ENCODE data around the gene PRKCA. TPM values are rescaled to one million over a fixed set of nuclear protein-coding genes. Genes with fewer than 3 reads are reported as not detected.

PRKCA gene
- total RNA-seq, 2 experiments from 2014 or later = 75.1 to 78.5 TPM

DNA sequence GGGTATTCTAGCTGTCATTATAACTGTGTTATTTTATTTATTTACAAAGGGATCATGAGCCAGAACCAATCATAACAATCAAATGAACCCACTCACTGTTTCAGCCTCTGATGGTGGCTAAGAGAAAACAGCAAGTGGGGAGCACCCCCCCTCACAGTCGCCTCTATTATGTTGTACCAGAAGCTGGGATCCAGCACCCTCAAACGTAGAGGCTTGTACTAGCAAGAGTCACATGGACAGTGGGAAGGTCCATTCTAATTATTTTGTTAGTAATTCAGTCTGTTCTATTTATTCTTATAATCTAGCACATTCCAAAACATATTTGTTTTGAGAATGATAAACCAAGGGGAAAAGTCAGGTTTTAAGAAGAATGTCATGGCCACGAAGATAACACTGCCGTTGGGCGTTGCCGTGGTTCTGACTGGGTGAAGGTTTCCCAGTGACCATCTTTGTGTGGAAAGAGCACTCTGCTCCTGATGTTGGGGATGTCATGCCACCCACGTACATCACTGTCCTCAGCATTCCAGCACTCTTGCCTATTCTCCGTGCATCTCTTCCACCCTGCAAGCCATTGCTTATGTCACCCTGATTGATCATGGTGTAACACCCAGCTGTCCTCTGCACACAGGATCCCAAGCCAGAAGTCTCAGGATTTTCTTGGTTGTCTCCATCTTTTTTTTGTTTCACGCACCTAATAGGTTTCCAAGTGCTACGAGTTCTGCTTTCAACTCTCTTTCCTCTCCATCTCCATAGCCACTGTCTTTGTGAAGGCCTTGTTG, 205.8 kb downstream of the PRKCA start:
- CTCF ChIA-PET = interaction anchor here (1.0 to 1.1 kb wide), 3 partner anchors 12 to 58 kb away, joined by 3 read pairs; no protein-coding TSS in a partner anchor
- Mint-ChIP-seq H3K9me3 (no peaks in the 10 kb centered on the region), H3K36me3 (peaks cover 4% of the 10 kb centered on the region), H3K27me3 (no peaks in the 10 kb centered on the region), H3K27ac (peak overlapping the region; percentile 91), H3K4me1 (ENCODE audit: low read depth) (peaks cover 69% of the 10 kb centered on the region), H3K4me3 (peak overlapping the region; percentile 26)
- POLR2A ChIA-PET = interaction anchor here (0.6 to 1.2 kb wide), 3 partner anchors 40 to 1532 kb away, joined by 3 to 4 read pairs (median 3); no protein-coding TSS in a partner anchor
- no peak for DNase-seq
- intact Hi-C loops (cut with micrococcal nuclease) = loop anchor here (5.0 kb wide), 1 partner anchor 86 kb away; no protein-coding TSS in a partner anchor

DNA sequence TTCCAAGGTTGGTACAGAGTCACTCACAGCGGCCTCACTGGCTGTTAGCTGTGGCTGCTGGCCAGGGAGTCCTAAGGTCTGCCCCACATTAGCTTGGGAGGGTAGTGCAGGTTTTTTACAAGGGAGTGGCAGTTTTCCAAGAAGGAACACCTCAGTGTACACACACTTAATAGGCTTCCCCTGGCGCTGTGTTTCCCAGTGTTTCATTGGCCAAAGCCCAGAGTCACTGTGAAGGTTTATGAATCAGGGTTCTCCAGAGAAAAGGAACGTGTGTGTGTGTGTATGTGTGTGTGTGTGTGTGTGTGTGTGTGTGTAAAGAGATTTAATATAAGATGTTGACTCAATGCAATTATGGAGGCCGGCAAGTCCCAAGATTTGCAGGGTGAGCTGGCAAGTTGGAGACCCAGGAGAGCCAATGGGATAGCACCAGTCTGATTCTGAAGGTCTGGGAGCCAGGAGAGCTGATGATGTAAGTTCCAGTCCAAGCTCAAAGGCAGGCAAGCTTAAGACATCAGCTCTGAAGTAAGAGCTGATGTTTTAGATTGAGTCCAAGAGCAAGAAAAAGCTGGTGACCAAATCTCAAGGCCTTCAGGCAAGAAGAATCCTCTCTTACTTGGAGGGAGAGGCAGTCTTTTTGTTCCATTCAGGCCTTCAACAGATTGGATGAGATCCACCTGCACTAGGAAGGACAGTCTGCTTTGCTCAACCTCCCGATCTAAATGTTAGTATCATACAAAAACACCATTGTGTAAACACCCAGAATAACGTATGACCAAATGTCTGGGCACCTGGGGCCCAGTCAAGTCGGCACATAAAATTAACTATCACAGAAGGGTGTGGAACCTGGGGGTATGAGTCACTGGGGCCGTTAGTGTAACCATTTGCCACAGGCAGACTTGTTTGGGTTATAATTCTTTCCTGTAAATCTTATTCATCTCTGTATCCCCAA, 206.8 kb downstream of the PRKCA start:
- H3K4me3 Mint-ChIP-seq = peak overlapping the region; percentile 54
- POLR2A ChIA-PET = interaction anchor here (0.6 to 2.0 kb wide), 4 partner anchors 38 to 178 kb away, joined by 3 to 10 read pairs (median 3); no protein-coding TSS in a partner anchor
- no peaks in the 10 kb centered on the region for H3K9me3 Mint-ChIP-seq
- intact Hi-C loops (cut with micrococcal nuclease) = loop anchor here (1.0 to 5.0 kb wide), 3 partner anchors 38 to 87 kb away; no protein-coding TSS in a partner anchor
- no peaks in the 10 kb centered on the region for H3K27me3 Mint-ChIP-seq
- peaks cover 76% of the 10 kb centered on the region for H3K4me1 Mint-ChIP-seq (ENCODE audit: low read depth)
- peaks cover 4% of the 10 kb centered on the region for H3K36me3 Mint-ChIP-seq
- CTCF ChIA-PET = interaction anchor here (0.8 to 1.9 kb wide), 5 partner anchors 13 to 57 kb away, joined by 3 to 6 read pairs (median 4); no protein-coding TSS in a partner anchor
- H3K27ac Mint-ChIP-seq = peak overlapping the region; percentile 91
- peak; percentile 82 for DNase-seq

DNA sequence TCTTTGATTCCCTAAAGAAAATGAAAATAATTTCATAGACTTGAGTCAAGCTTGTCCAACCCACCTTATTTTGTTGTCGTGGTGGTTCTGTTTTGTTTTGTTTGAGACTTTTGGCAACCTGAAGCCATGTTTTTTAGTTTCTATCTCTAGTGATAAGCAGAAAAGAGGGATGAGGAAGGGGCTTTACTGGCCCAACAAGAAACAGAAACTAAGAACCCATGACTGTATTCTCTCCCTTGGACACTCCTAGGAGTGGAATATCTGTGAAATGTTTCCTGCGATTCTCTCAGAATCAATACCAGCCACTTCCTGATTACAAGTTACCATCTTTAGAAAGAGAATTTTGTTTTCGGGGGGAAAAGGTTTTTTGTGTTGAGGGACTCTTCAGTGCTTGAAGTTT, 207.5 kb downstream of the PRKCA start:
- peak overlapping the region; percentile 54 for H3K4me3 Mint-ChIP-seq
- no peaks in the 10 kb centered on the region for H3K9me3 Mint-ChIP-seq
- H3K4me1 Mint-ChIP-seq (ENCODE audit: low read depth) = peaks cover 82% of the 10 kb centered on the region
- POLR2A ChIA-PET = interaction anchor here (0.6 to 2.0 kb wide), 3 partner anchors 37 to 178 kb away, joined by 3 to 10 read pairs (median 3); no protein-coding TSS in a partner anchor
- H3K36me3 Mint-ChIP-seq = peaks cover 7% of the 10 kb centered on the region
- CTCF ChIA-PET = interaction anchor here (1.3 to 1.9 kb wide), 3 partner anchors 12 to 43 kb away, joined by 4 to 6 read pairs (median 4); no protein-coding TSS in a partner anchor
- no peaks in the 10 kb centered on the region for H3K27me3 Mint-ChIP-seq
- peak overlapping the region; percentile 91 for H3K27ac Mint-ChIP-seq
- intact Hi-C loops (cut with micrococcal nuclease) = loop anchor here (1.0 to 5.0 kb wide), 5 partner anchors 37 to 253 kb away; no protein-coding TSS in a partner anchor
- DNase-seq = no peak

DNA sequence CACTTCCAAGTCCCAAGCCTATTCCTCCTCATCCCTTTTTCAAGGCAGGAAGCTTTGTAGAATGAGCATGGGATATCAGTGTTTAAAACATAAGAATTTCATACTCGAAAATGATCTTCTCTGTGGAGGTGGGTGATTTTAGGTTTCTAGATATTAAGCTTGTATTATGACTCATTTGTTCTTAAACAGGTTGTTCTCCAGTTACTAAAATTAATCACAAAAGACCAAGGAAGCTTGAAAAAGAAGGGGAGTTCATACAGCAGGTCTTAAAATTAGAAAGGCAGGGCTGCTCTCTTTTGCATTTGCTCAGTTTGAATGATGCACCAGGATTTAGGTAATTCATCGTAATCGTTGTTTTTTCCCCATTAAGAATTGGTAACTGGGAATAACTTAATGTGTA, 208.7 kb downstream of the PRKCA start:
- ChIA-PET POLR2A (interaction anchor here (0.5 to 1.8 kb wide), 8 partner anchors 10 to 207 kb away, joined by 3 to 7 read pairs (median 3); no protein-coding TSS in a partner anchor), CTCF (interaction anchor here (0.9 to 1.4 kb wide), 3 partner anchors 38 to 255 kb away, joined by 3 to 4 read pairs (median 3); no protein-coding TSS in a partner anchor)
- no peaks in the 10 kb centered on the region for H3K27me3 Mint-ChIP-seq
- H3K9me3 Mint-ChIP-seq = no peaks in the 10 kb centered on the region
- H3K4me1 Mint-ChIP-seq (ENCODE audit: low read depth) = peaks cover 88% of the 10 kb centered on the region
- intact Hi-C loops (cut with micrococcal nuclease) = loop anchor here (5.0 kb wide), 2 partner anchors 121 to 254 kb away; no protein-coding TSS in a partner anchor
- peak overlapping the region; percentile 59 for H3K27ac Mint-ChIP-seq
- H3K4me3 Mint-ChIP-seq = no peak overlapping the region
- peaks cover 14% of the 10 kb centered on the region for H3K36me3 Mint-ChIP-seq
- DNase-seq = no peak

DNA sequence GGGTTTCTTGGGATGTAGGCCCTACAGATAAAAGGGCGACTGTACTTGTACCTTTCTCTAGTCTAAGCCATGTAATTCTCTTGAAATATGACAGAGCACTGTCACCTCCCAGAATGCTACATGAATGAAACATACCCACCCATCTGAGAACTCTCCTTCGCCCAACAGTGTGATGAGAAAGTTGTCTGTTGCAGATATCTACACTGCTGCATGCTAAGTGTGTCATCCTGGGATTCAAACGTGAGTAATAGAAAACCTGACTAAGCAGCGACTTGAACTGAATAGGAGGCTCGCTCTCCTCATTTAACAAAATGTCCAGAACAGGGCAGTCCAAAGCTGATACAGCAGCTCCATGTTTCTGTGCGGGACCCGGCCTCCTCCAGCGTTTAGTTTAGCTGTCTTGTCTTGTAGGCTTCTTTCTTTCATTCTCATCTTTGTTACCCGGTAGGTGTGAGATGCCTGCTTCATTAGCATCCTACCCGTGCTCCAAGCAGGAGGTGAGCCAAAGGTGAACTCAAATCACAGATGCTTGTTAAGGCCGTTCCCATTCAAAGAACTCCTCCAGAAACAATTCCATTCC, 211.9 kb downstream of the PRKCA start:
- DNase-seq = peak; percentile 60
- Mint-ChIP-seq H3K9me3 (no peaks in the 10 kb centered on the region), H3K4me1 (ENCODE audit: low read depth) (peaks cover 86% of the 10 kb centered on the region), H3K27me3 (no peaks in the 10 kb centered on the region), H3K36me3 (peaks cover 19% of the 10 kb centered on the region), H3K4me3 (no peak overlapping the region), H3K27ac (peak overlapping the region; percentile 51)
- ChIA-PET CTCF (no interaction called here), POLR2A (interaction anchor here (1.2 kb wide), 1 partner anchor 11 kb away, joined by 3 read pairs; no protein-coding TSS in a partner anchor)
- intact Hi-C loops (cut with micrococcal nuclease) = loop anchor here (1.0 to 5.0 kb wide), 6 partner anchors 8 to 257 kb away; no protein-coding TSS in a partner anchor

DNA sequence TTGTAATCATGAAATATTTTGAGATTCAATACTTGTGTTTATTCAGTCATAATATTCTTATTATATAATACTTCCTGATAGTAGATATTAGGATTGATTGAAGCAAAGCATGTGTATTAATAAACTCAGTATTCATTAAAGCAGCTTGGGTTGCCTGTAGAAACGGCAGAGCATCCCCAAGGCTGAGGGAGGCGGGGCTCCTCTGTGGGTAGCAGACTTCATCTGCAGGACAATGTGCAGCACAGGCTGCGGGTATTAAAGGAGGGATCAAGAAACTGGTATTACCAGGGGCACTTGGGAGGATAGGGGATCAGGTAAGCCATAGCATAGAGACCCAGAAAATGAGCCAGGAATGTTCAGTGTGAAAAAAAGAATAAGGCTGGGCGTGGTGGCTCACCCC, 213.6 kb downstream of the PRKCA start:
- Mint-ChIP-seq H3K9me3 (no peaks in the 10 kb centered on the region), H3K4me1 (ENCODE audit: low read depth) (peaks cover 74% of the 10 kb centered on the region), H3K36me3 (peaks cover 22% of the 10 kb centered on the region), H3K27ac (no peak overlapping the region), H3K27me3 (no peaks in the 10 kb centered on the region), H3K4me3 (no peak overlapping the region)
- DNase-seq = no peak
- POLR2A ChIA-PET = no interaction called here
- CTCF ChIA-PET = no interaction called here
- intact Hi-C loops (cut with micrococcal nuclease) = loop anchor here (2.0 kb wide), 2 partner anchors 151 to 205 kb away; no protein-coding TSS in a partner anchor

DNA sequence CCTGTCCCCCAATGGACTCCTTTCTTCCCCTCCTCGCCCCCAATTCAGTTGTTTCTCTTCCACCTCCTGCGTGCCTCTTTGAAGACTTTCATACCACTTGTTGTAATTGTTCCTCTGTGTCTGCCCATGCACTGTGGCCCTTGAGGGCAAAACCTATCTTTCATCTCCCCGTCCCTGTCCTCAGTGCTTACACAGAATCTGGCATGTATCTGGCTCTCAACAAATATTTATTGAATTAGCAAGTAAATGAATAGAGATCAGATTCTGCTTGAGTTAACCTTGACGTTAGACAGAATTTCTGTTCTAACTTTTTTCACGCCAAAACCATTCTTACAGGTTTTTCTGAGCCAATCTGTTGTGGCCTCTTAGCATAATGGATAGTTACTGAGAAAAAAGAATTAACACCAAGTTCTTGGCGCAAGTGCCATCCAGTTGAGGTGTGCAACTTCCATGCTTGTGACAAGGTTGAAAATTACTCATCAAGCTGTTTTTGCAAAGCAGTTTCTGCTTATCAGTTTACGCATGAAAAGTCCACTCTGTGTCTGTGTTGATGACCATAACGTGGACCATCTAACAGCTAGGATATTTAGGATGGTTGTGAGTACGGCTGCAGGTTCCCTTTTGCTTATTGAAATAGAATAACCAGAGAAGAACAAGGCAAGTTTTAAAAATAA, 215.1 kb downstream of the PRKCA start:
- peaks cover 30% of the 10 kb centered on the region for H3K36me3 Mint-ChIP-seq
- H3K9me3 Mint-ChIP-seq = no peaks in the 10 kb centered on the region
- CTCF ChIA-PET = no interaction called here
- no peak for DNase-seq
- peak overlapping the region; percentile 55 for H3K27ac Mint-ChIP-seq
- no peak overlapping the region for H3K4me3 Mint-ChIP-seq
- peaks cover 70% of the 10 kb centered on the region for H3K4me1 Mint-ChIP-seq (ENCODE audit: low read depth)
- POLR2A ChIA-PET = no interaction called here
- intact Hi-C loops (cut with micrococcal nuclease) = no loop called here
- H3K27me3 Mint-ChIP-seq = no peaks in the 10 kb centered on the region

DNA sequence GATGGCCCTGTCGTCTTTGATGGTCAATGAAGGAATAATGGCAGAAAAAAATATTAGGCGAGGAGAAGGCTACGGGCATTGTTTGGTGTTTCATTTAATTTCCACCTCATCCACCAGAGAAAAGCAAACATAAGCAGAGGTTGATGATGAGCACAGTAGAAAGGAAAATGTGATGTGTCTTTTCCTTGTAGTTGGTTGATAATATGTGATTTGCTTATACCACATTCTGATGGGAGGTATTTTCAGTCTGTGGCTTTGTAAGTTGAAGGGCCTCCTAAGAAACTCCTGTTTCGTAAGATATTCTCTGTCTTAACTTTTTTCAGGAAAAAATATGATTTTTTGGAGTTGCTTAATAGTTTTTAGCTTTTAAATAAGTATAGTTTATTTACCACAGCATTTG, 215.7 kb downstream of the PRKCA start:
- intact Hi-C loops (cut with micrococcal nuclease) = no loop called here

DNA sequence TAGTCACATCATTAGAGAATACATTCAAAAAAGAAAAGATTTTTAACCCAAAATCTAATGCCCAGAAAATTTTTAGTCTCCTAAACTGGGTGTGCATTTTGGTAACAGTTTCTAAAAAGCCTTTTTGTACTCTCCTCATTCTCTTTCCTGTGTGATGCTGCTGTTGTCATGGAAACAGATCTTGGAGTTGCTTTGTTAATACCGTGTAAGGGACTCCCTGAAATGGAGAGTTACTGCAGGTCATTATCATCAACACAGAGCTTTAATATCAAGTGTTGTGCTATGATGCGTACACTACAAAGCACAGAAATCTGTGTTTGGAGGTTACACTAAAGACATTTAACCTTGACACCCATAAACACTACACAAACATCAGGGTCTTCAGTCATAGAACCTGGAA, 216.3 kb downstream of the PRKCA start:
- H3K36me3 Mint-ChIP-seq = peaks cover 37% of the 10 kb centered on the region
- peaks cover 73% of the 10 kb centered on the region for H3K4me1 Mint-ChIP-seq (ENCODE audit: low read depth)
- DNase-seq = no peak
- POLR2A ChIA-PET = interaction anchor here (0.8 to 1.5 kb wide), 2 partner anchors 51 to 115 kb away, joined by 3 to 4 read pairs; no protein-coding TSS in a partner anchor
- no peak overlapping the region for H3K27ac Mint-ChIP-seq
- H3K4me3 Mint-ChIP-seq = no peak overlapping the region
- CTCF ChIA-PET = interaction anchor here (1.4 kb wide), 1 partner anchor 48 kb away, joined by 4 read pairs; no protein-coding TSS in a partner anchor
- intact Hi-C loops (cut with micrococcal nuclease) = no loop called here
- H3K27me3 Mint-ChIP-seq = no peaks in the 10 kb centered on the region
- no peaks in the 10 kb centered on the region for H3K9me3 Mint-ChIP-seq

More for the DNA sequence above, 215.7 kb downstream of the PRKCA start:
- ChIA-PET POLR2A (no interaction called here), CTCF (no interaction called here)
- H3K27ac Mint-ChIP-seq = peak overlapping the region; percentile 55
- peaks cover 72% of the 10 kb centered on the region for H3K4me1 Mint-ChIP-seq (ENCODE audit: low read depth)
- H3K36me3 Mint-ChIP-seq = peaks cover 34% of the 10 kb centered on the region
- no peak for DNase-seq
- H3K4me3 Mint-ChIP-seq = no peak overlapping the region
- H3K27me3 Mint-ChIP-seq = no peaks in the 10 kb centered on the region
- H3K9me3 Mint-ChIP-seq = no peaks in the 10 kb centered on the region

DNA sequence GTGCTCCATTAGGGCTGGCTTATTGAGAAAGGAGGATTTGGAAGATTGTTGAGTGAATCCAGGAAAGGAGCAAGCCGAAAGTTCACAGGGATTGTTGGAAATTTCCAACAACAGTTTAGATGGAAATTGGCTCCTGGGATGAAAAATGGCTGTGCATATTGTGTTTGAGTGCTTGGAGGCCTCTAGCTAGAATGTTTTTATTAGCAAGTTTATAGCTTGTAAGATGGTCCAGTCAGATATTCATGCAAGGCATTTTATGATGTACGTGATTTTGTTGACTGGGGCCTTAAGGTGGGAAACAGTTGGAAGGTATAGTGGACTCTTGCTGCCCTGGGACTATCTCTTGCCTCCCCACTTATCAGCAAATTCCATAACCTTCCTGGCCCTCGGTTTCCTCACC, 216.7 kb downstream of the PRKCA start:
- H3K36me3 Mint-ChIP-seq = peaks cover 39% of the 10 kb centered on the region
- H3K27me3 Mint-ChIP-seq = no peaks in the 10 kb centered on the region
- POLR2A ChIA-PET = interaction anchor here (0.8 to 1.5 kb wide), 2 partner anchors 52 to 114 kb away, joined by 3 to 4 read pairs; no protein-coding TSS in a partner anchor
- DNase-seq = no peak
- H3K4me1 Mint-ChIP-seq (ENCODE audit: low read depth) = peaks cover 73% of the 10 kb centered on the region
- H3K9me3 Mint-ChIP-seq = no peaks in the 10 kb centered on the region
- H3K27ac Mint-ChIP-seq = no peak overlapping the region
- CTCF ChIA-PET = interaction anchor here (1.4 kb wide), 1 partner anchor 48 kb away, joined by 4 read pairs; no protein-coding TSS in a partner anchor
- intact Hi-C loops (cut with micrococcal nuclease) = no loop called here
- H3K4me3 Mint-ChIP-seq = no peak overlapping the region
